H1 (cell line): ENCODE data around the gene REPIN1. TPM values are rescaled to one million over a fixed set of nuclear protein-coding genes. Genes with fewer than 3 reads are reported as not detected.

Experiments
- BACH1 ChIP-seq: IDR thresholded peaks from 2 replicates; pipeline ENCODE4 v1.6.1; 2012; ENCODE audit warnings: low read length, improper control_type of control experiment
- CBX5 ChIP-seq: fragments of 300-800, 300-1000 bp; sonication (generic); IDR thresholded peaks from 2 replicates; pipeline ENCODE4 v1.7.1; 2016; ENCODE audit warnings: antibody characterized with exemption, low read length, low read depth
- CHD2 ChIP-seq: IDR thresholded peaks from 2 replicates; pipeline ENCODE4 v1.6.1; 2012; ENCODE audit warnings: low read length, improper control_type of control experiment
- CREB1 ChIP-seq: IDR thresholded peaks from 2 replicates; pipeline ENCODE4 v1.6.1; 2012; ENCODE audit warnings: inconsistent platforms
- EP300 ChIP-seq, 2 experiments: IDR thresholded peaks; 1 replicate in 1 of 2; 2 replicates in 1 of 2; pipeline ENCODE4 v1.6.1; 2011 to 2012; ENCODE audit warnings: low read depth in 2 of 2, low read length in 2 of 2, mild to moderate bottlenecking in 2 of 2, borderline replicate concordance in 1 of 2, inconsistent platforms in 1 of 2, moderate library complexity in 1 of 2
- FOSL1 ChIP-seq: IDR thresholded peaks from 2 replicates; pipeline ENCODE4 v1.6.1; 2011; ENCODE audit warnings: mild to moderate bottlenecking, low read depth, low read length, moderate library complexity; ENCODE audit not compliant: insufficient read depth
- GTF2F1 ChIP-seq: IDR thresholded peaks from 2 replicates; pipeline ENCODE4 v1.6.1; 2012; ENCODE audit warnings: low read depth, low read length, improper control_type of control experiment, borderline replicate concordance
- KDM4A ChIP-seq: IDR thresholded peaks from one replicate; pipeline ENCODE4 v1.7.1; 2012; ENCODE audit warnings: low read depth, mild to moderate bottlenecking, moderate library complexity, low read length, inconsistent platforms; ENCODE audit not compliant: severe bottlenecking
- KDM5A ChIP-seq: fragments of 200-600 bp; IDR thresholded peaks from 2 replicates; pipeline ENCODE4 v1.7.1; 2012; ENCODE audit warnings: mild to moderate bottlenecking, low read length, inconsistent platforms, mixed read lengths
- NANOG ChIP-seq: IDR thresholded peaks from 2 replicates; pipeline ENCODE4 v1.6.1; 2011; ENCODE audit warnings: low read length, low read depth, mild to moderate bottlenecking, inconsistent platforms; ENCODE audit not compliant: insufficient read depth, poor library complexity, severe bottlenecking
- PHF8 ChIP-seq: fragments of 200-600 bp; sonication (generic); conservative IDR thresholded peaks from 2 replicates; pipeline ENCODE4 v1.7.1; 2012; ENCODE audit warnings: low read depth, mild to moderate bottlenecking, inconsistent platforms, low read length, moderate library complexity
- POU5F1 ChIP-seq: IDR thresholded peaks from 2 replicates; pipeline ENCODE4 v1.6.1; 2011; ENCODE audit warnings: low read depth, mild to moderate bottlenecking, low read length, moderate library complexity
- RFX5 ChIP-seq: IDR thresholded peaks from 2 replicates; pipeline ENCODE4 v1.6.1; 2011; ENCODE audit warnings: low read depth, low read length, improper control_type of control experiment, borderline replicate concordance
- SIRT6 ChIP-seq: IDR thresholded peaks from one replicate; pipeline ENCODE4 v1.7.1; 2012; ENCODE audit warnings: low read length, inconsistent platforms
- SRF ChIP-seq: IDR thresholded peaks from 2 replicates; pipeline ENCODE4 v1.6.1; 2011; ENCODE audit warnings: mild to moderate bottlenecking, low read depth, low read length, moderate library complexity
- TAF1 ChIP-seq: IDR thresholded peaks from 2 replicates; pipeline ENCODE4 v1.6.1; 2011; ENCODE audit warnings: mild to moderate bottlenecking, low read depth, low read length
- TBP ChIP-seq: IDR thresholded peaks from 2 replicates; pipeline ENCODE4 v1.6.1; 2011; ENCODE audit warnings: low read depth, low read length, improper control_type of control experiment
- ZNF274 ChIP-seq: IDR thresholded peaks from 2 replicates; pipeline ENCODE4 v1.7.0; 2012; ENCODE audit warnings: low read length, borderline replicate concordance; ENCODE audit errors: extremely low read depth
- polyA plus RNA-seq, 7 experiments: library from polyadenylated mRNA; depleted of rRNA in 3 of 7; stranded (reverse) in 5 of 7; unstranded in 2 of 7; fragments of >200 nt in 5 of 7; fragments of 200-250 nt in 2 of 7; gene quantifications; 1 replicate in 5 of 7; 2 replicates in 1 of 7; 4 replicates in 1 of 7; pipeline versions ENCODE4 v1.2.1 to v1.2.3, GENCODE V29; 2011 to 2013; ENCODE audit warnings: missing spikeins in 2 of 7, mixed read lengths in 2 of 7
- total RNA-seq: library from RNA; stranded (reverse); fragmentation: NEBNext Ultra II Directional; extraction: Animal tissue kit (Norgen Biotek cat#: 25700); gene quantifications from 2 replicates; pipeline ENCODE4 v1.2.1, GENCODE V29; 2021
- TF ChIP-seq, protein P1 (sequence below), 3 experiments: IDR thresholded peaks; 1 replicate in 2 of 3; 2 replicates in 1 of 3; pipeline versions ENCODE4 v1.5.1 to v1.6.1; 2011; ENCODE audit warnings: low read length in 3 of 3, mild to moderate bottlenecking in 3 of 3, inconsistent platforms in 2 of 3, low read depth in 1 of 3, moderate library complexity in 1 of 3; ENCODE audit not compliant: insufficient read depth in 1 of 3; ENCODE audit errors: control extremely low read depth in 1 of 3

Gene REPIN1
- total and polyA plus RNA-seq, 2 of the 8 experiments (the other 6 are each of a cell fraction or from before 2014, with no cell fraction given) = 98.6 to 125 TPM

DNA sequence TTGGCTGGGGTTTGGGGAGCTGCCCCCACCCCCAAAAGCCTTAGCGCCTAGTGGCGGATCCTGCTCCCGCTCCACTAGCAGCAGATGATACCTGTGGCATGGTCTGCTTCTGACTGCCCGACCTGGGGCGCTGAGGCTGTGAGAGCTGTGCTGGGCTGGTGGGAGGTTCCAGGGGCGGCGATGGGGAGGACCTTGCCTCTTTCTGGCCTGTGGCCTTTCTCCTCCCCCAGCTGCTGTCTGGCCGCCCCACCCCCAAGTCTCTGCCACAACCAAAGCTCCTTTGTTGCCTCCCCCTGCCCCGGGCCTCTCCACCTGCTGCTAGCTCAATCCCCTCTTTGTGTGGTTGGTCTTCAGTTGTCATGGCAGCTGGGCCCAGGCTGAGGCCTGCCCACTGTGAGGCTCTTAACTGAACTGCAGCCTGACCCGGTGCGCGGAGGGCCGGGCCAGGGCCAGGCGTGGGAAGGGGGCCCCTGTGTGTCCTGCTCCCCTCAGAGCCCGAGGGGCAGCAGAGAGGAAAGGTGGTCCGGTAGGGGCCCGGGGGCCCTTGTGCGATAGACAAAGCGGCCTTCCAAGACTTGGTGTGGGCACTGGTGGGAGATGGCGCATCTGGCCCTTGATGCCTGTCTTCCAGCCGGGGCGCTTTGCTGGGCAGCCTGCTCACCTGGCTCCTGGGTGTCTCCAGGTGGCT, 15.2 kb downstream of the REPIN1 start (continued):
- TF ChIP-seq, protein P1, sequence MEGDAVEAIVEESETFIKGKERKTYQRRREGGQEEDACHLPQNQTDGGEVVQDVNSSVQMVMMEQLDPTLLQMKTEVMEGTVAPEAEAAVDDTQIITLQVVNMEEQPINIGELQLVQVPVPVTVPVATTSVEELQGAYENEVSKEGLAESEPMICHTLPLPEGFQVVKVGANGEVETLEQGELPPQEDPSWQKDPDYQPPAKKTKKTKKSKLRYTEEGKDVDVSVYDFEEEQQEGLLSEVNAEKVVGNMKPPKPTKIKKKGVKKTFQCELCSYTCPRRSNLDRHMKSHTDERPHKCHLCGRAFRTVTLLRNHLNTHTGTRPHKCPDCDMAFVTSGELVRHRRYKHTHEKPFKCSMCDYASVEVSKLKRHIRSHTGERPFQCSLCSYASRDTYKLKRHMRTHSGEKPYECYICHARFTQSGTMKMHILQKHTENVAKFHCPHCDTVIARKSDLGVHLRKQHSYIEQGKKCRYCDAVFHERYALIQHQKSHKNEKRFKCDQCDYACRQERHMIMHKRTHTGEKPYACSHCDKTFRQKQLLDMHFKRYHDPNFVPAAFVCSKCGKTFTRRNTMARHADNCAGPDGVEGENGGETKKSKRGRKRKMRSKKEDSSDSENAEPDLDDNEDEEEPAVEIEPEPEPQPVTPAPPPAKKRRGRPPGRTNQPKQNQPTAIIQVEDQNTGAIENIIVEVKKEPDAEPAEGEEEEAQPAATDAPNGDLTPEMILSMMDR (IDR thresholded peaks at IDR 0.05; ENCODE audit: control extremely low read depth in 1 of 3, insufficient read depth in 1 of 3, low read depth in 1 of 3, low read length in 3 of 3) = no peak
- TF ChIP-seq RFX5 = no peak
- TF ChIP-seq TBP = peak; percentile 93
- TF ChIP-seq PHF8 = 0 out of 2 replicates have a peak, but pooled peaks have one; percentile 14
- peak; percentile 73 for TF ChIP-seq NANOG
- no peak for TF ChIP-seq CBX5
- TF ChIP-seq SIRT6 = no peak
- no peak for TF ChIP-seq POU5F1
- no peak for TF ChIP-seq FOSL1
- no peak for TF ChIP-seq ZNF274
- peak; percentile 98 for TF ChIP-seq TAF1
- no peak for TF ChIP-seq GTF2F1
- TF ChIP-seq CHD2 = 0 out of 2 replicates have a peak, but pooled peaks have one; percentile 14
- no peak for TF ChIP-seq KDM5A
- peak; percentile 12 for TF ChIP-seq KDM4A
- no peak for TF ChIP-seq SRF
- TF ChIP-seq BACH1 = no peak
- peak in 1 of 2 experiments; percentile 92; a peak in 1 of 3 replicates for TF ChIP-seq EP300 (IDR thresholded peaks at IDR 0.05; ENCODE audit: borderline replicate concordance in 1 of 2, low read depth in 2 of 2, low read length in 2 of 2)
- no peak for TF ChIP-seq CREB1
- TF ChIP-seq, all 59 proteins: peak for 24
